ENCODE data around the gene RALGAPA1.

DNA sequence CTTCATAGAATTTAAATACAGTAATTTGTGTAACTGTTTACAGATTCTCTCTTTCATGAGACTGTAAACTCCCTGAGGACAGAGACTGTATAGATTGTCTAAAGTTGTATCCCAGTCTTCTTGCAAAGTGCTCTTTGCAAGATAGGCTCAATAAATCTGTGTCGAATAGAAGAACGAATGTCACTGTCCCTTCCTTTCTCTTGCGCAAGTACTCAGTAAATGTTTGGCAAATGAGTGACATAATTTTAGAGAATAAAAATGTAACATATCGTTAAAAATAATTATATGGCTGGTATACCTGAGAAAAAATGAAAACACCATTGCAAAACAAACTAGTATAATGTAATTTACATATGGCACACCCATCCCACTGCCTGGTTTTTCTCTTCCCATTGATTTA is 1.9 kb upstream of the RALGAPA1 start:
- TF ChIP-seq POLR2A (IDR thresholded peaks at IDR 0.05; ENCODE audit: low read depth, low read length), result no peak
- TF ChIP-seq POLR2AphosphoS5 (IDR thresholded peaks at IDR 0.05; ENCODE audit: low read depth, low read length), result no peak

Data from GM12892 (cell line).